ENCODE data around the gene BHMT. TPM values are rescaled to one million over a fixed set of nuclear protein-coding genes. Genes with fewer than 3 reads are reported as not detected.

Gene BHMT
- total RNA-seq, 2 experiments from 2014 or later = not detected

DNA sequence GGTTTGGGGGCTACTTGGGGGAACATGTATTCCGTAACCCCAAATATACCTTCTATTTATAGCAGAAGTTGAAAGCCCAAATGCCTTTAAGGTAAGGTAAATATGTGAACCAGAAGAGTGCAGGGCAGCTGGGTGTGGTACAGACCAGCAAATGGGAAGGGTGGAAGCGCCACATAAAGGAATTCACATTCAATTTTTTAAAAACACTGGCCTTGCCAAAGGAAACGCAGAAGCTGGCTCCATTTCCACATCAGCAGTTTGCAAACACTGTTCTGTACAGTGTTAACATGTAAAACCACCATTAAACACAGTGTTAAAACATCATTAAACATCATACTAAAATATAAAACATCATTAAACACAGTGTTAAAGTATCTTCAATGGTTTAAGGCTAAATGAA lies 3.5 kb upstream of the BHMT start:
- Histone ChIP-seq H4K20me1 (ENCODE audit: insufficient read depth, low read length) (no peaks in the 10 kb centered on the region), H3K4me3 (ENCODE audit: low read depth, low read length, poor library complexity, severe bottlenecking) (no peak overlapping the region), H3K27ac (ENCODE audit: low read depth, low read length, poor library complexity, severe bottlenecking) (no peak overlapping the region), H3K36me3 (ENCODE audit: insufficient read depth, low read length) (no peaks in the 10 kb centered on the region), H3K9me3 (ENCODE audit: low read length) (no peaks in the 10 kb centered on the region), H2AFZ (ENCODE audit: low read length) (no peak overlapping the region), H3K4me2 (ENCODE audit: low read length) (no peak overlapping the region), H3K79me2 (ENCODE audit: insufficient read depth, low read depth, low read length) (no peaks in the 10 kb centered on the region), H3K4me1 (ENCODE audit: insufficient read depth, low read length, poor library complexity, severe bottlenecking) (no peaks in the 10 kb centered on the region), H3K9me2 (ENCODE audit: insufficient read depth, low read length) (no peaks in the 10 kb centered on the region)
- BruUV-seq (replicated peaks) = no TSS peak
- DNase-seq (ENCODE audit: low spot score) = no peak
- intact Hi-C loops (cut with micrococcal nuclease; ENCODE audit: unreplicated experiment) = no loop called here
- ChIA-PET POLR2A (interaction anchor here (0.6 kb wide), 1 partner anchor 12 kb away, joined by 3 read pairs; no protein-coding TSS in a partner anchor), CTCF (ENCODE audit: unreplicated experiment) (no interaction called here)
- TF ChIP-seq EZH2phosphoT487 (IDR thresholded peaks at IDR 0.05; ENCODE audit: borderline replicate concordance, low read depth, low read length) = no peak
- TF ChIP-seq, protein P1, sequence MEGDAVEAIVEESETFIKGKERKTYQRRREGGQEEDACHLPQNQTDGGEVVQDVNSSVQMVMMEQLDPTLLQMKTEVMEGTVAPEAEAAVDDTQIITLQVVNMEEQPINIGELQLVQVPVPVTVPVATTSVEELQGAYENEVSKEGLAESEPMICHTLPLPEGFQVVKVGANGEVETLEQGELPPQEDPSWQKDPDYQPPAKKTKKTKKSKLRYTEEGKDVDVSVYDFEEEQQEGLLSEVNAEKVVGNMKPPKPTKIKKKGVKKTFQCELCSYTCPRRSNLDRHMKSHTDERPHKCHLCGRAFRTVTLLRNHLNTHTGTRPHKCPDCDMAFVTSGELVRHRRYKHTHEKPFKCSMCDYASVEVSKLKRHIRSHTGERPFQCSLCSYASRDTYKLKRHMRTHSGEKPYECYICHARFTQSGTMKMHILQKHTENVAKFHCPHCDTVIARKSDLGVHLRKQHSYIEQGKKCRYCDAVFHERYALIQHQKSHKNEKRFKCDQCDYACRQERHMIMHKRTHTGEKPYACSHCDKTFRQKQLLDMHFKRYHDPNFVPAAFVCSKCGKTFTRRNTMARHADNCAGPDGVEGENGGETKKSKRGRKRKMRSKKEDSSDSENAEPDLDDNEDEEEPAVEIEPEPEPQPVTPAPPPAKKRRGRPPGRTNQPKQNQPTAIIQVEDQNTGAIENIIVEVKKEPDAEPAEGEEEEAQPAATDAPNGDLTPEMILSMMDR (conservative IDR thresholded peaks at IDR 0.05; ENCODE audit: low read length) = no peak

GRCh38 chr5:79108792-79109191 lies 2.8 kb upstream of the BHMT start:
- DNase-seq (ENCODE audit: low spot score) = no peak
- H3K4me3 ChIP-seq (ENCODE audit: low read depth, low read length, poor library complexity, severe bottlenecking) = no peak overlapping the region
- H3K27ac ChIP-seq (ENCODE audit: low read depth, low read length, poor library complexity, severe bottlenecking) = no peak overlapping the region
- no peaks in the 10 kb centered on the region for H3K9me3 ChIP-seq (ENCODE audit: low read length)
- no peak overlapping the region for H3K4me2 ChIP-seq (ENCODE audit: low read length)
- intact Hi-C loops (cut with micrococcal nuclease; ENCODE audit: unreplicated experiment) = no loop called here
- H3K79me2 ChIP-seq (ENCODE audit: insufficient read depth, low read depth, low read length) = no peaks in the 10 kb centered on the region
- H3K36me3 ChIP-seq (ENCODE audit: insufficient read depth, low read length) = no peaks in the 10 kb centered on the region
- H2AFZ ChIP-seq (ENCODE audit: low read length) = no peak overlapping the region
- CTCF ChIA-PET (ENCODE audit: unreplicated experiment) = no interaction called here
- POLR2A ChIA-PET = interaction anchor here (0.8 kb wide), 1 partner anchor 18 kb away, joined by 3 read pairs; no protein-coding TSS in a partner anchor
- no TSS peak for BruUV-seq (replicated peaks)
- H3K4me1 ChIP-seq (ENCODE audit: insufficient read depth, low read length, poor library complexity, severe bottlenecking) = no peaks in the 10 kb centered on the region
- H4K20me1 ChIP-seq (ENCODE audit: insufficient read depth, low read length) = no peaks in the 10 kb centered on the region
- TF ChIP-seq EZH2phosphoT487 (IDR thresholded peaks at IDR 0.05; ENCODE audit: borderline replicate concordance, low read depth, low read length) = no peak
- TF ChIP-seq, protein P1 (conservative IDR thresholded peaks at IDR 0.05; ENCODE audit: low read length) = no peak
- H3K9me2 ChIP-seq (ENCODE audit: insufficient read depth, low read length) = no peaks in the 10 kb centered on the region

GRCh38 chr5:79109527-79110492 lies 1.8 kb upstream of the BHMT start:
- Histone ChIP-seq H3K4me3 (ENCODE audit: low read depth, low read length, poor library complexity, severe bottlenecking) (no peak overlapping the region), H3K79me2 (ENCODE audit: insufficient read depth, low read depth, low read length) (no peaks in the 10 kb centered on the region), H3K4me1 (ENCODE audit: insufficient read depth, low read length, poor library complexity, severe bottlenecking) (no peaks in the 10 kb centered on the region), H3K4me2 (ENCODE audit: low read length) (no peak overlapping the region), H3K36me3 (ENCODE audit: insufficient read depth, low read length) (no peaks in the 10 kb centered on the region), H4K20me1 (ENCODE audit: insufficient read depth, low read length) (no peaks in the 10 kb centered on the region), H3K27ac (ENCODE audit: low read depth, low read length, poor library complexity, severe bottlenecking) (no peak overlapping the region), H2AFZ (ENCODE audit: low read length) (no peak overlapping the region), H3K9me3 (ENCODE audit: low read length) (no peaks in the 10 kb centered on the region), H3K9me2 (ENCODE audit: insufficient read depth, low read length) (no peaks in the 10 kb centered on the region)
- BruUV-seq (replicated peaks) = no TSS peak
- POLR2A ChIA-PET = interaction anchor here (0.8 kb wide), 1 partner anchor 19 kb away, joined by 3 read pairs; no protein-coding TSS in a partner anchor
- no peak for TF ChIP-seq EZH2phosphoT487 (IDR thresholded peaks at IDR 0.05; ENCODE audit: borderline replicate concordance, low read depth, low read length)
- TF ChIP-seq, protein P1 (conservative IDR thresholded peaks at IDR 0.05; ENCODE audit: low read length) = peak; percentile 83
- DNase-seq (ENCODE audit: low spot score) = peak; percentile 26
- CTCF ChIA-PET (ENCODE audit: unreplicated experiment) = no interaction called here
- intact Hi-C loops (cut with micrococcal nuclease; ENCODE audit: unreplicated experiment) = no loop called here
